ENCODE data around the gene MPEG1. TPM values are rescaled to one million over a fixed set of nuclear protein-coding genes. Genes with fewer than 3 reads are reported as not detected.

Gene MPEG1
- total RNA-seq, 1 donor from 2014 or later: 71.5 TPM

DNA sequence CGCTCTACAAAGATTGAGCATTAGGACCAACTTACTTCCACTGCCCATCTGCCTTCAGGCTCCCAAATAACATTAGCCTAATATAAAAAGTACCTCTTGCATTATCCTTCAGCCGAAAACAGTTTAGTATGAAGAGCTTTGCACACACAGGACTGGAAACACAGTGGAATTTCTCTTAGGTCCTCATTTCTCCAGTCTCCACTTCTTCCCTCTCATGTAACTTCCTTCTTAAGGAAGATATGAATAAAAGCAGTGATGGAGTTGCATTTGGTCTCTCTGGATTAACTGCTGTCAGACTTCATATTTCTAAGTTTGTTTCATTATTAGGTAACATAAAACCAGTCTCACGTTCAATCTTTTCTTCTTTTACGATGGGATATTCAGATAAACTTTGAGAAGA is 5.6 kb upstream of the MPEG1 start:
- no peak for DNase-seq (ENCODE audit: low spot score)

DNA sequence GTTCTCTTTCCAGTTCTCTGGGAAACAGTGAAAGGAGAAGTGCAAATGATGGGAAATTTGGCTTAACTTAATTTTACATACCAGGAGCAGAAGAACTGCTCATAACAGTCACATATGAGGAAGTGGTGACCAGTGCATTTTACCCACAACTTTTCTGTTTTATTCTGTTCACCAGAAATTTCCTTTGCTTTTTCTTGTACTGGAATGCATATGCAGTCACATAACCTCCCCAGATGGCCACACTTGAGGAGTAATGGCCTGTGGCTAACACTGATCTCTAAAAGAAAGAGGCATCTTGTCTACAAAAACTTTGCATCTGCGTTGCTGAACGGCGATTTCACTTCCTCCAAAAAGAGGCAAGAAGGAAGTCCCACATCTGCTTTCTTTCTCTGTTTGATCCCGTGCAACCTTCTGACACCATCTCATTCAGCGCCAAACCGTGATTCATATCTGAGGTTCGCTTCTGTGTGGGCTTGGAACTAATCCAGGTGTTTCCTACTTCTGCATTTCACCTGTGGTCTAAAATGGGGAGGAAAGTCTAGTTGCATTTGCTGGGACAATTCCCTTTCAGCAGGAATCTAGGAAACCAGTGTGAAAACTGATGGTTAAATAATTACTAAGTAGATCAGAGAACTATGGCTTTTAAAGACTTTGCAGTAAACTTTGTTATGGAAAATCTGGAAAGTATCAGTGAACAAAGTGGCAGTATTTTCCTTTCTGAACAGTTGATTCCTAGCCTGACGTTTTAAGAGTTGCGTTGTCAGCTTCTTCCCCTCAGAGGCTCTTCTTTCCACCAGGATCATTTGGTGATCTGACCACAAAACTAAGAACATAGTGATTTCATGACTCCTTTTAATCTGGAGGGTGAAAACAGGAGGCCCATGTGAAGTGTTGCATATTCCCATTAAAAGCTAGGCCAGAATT is 4.2 kb upstream of the MPEG1 start:
- no peak for DNase-seq (ENCODE audit: low spot score)

GRCh38 chr11:59214141-59214893 is 1.6 kb upstream of the MPEG1 start:
- no peak for DNase-seq (ENCODE audit: low spot score)

GRCh38 chr11:59212222-59212621 is 505 bp downstream of the MPEG1 start:
- no peak for DNase-seq (ENCODE audit: low spot score)

DNA sequence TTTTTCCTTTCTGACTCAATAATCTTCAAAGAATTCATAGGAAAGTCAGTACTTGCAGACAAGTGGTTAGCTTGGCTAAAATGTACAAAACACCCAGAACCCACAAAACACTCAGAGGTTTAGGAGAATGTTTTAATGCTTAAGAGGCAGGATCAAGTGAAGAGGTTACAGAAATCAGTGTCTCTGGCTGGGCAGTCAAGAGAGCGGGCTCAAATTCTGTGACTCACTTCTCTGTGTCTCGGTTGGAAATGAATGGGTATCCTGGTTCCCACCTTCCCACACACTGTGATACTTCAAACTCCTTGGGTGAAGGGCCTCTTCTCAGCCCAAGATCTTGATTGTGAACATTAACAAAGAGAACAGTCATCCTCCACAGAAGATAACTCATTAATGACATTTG is 3.8 kb downstream of the MPEG1 start:
- DNase-seq (ENCODE audit: low spot score): no peak

- no peak for DNase-seq (ENCODE audit: low spot score)
These were observed 4.7 kb downstream of the MPEG1 start for GRCh38 chr11:59207988-59208451.

DNA sequence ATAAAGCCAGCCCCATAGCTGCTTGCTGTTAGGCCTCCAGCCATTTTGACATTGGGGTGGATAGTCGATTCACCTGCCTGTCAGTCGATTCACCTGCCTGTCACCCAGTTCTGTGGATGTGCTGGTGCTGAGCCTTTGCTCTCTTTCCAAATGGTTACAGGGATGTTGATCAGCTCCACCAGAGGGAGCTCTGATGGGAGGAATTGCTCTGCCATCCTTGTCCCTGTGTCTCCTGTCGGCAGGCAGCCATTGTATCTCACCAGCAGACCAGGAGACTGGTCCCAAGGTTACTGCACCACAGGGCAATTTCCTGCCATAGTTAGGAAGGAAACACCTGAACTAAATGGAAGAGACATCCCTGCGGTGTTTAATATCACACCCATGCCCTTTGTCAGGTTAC is 6.1 kb downstream of the MPEG1 start:
- DNase-seq (ENCODE audit: low spot score): no peak

DNA sequence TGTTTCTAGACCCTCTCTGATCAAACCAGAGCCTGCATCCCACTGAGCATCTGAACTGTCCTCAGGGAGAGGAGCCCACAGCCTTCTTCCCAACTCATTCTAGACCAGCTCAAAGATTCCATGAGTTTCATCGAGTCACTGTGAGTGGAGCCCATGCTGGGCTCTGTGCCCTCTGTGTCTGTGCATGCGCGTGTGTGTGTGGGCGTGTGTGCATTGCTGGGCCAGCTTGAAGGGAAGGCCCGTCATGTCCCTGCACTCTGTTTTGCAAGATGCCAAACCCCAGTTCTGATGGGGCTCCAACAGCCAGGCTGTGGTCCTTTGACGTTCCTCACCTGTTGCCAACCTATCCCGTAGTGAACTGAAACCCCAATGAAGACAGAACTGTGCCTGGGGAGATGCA is 7.1 kb downstream of the MPEG1 start:
- no peak for DNase-seq (ENCODE audit: low spot score)

DNA sequence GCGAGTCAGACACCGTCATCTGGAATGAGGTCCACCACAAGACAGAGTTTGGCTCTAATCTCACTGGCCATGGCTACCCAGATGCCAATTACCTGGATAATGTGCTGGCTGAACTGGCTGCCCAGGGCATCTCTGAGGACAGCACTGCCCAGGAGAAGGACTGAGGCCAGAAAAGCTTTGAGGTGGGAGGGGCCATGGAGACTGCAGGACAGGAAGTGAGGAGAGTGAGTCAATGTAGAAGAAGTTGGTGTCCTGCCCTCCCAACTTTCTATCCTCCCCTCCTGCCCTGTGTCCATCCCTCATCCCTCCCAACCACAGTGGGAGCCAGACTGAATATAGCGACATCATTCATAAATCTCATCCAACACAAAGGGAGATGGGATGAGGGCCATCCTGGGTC is 8.0 kb downstream of the MPEG1 start:
- no peak for DNase-seq (ENCODE audit: low spot score)

GRCh38 chr11:59201353-59201752 is 11.4 kb downstream of the MPEG1 start:
- no peak for DNase-seq (ENCODE audit: low spot score)

- no peak for DNase-seq (ENCODE audit: low spot score)
These were observed 12.3 kb downstream of the MPEG1 start for GRCh38 chr11:59200423-59200746.

DNA sequence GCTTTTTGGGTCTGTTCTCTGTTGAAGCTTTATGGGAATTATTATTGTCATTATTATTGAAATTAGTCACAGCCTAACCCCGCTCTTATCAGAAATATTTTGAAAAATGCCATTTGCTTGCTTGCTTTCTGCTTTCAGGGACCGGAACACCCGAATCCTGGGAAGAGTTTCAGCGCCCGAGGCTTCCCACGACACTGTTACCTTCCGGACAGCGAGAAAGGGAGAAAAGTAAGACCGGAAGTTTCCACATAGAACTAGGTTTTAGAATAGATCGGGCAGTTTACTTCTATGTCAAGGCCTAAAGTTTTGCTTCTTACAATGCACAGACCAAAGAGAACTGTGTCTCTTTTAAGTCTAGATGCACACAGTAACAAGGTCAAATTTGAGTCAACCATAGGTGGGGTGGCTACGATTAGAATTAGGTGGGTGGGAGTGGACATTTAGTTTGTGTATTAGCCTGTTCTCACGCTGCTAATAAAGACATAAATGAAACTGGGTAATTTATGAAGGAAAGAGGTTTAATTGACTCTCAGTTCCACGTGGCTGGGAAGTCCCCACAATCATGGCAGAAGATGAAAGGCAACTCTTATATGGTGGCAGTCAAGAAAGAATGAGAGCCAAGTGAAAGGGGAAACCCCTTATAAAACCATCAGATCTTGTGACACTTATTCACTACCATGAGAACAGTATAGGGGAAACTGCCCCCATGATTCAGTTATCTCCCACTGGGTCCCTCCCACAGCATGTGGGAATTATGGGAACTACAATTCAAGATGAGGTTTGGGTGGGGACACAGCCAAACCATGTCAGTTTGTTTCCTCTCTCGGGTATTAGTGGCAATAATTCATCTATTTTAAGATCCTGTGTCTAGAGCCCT is 12.9 kb downstream of the MPEG1 start:
- no peak for DNase-seq (ENCODE audit: low spot score)

- no peak for DNase-seq (ENCODE audit: low spot score)
These were observed 14.0 kb downstream of the MPEG1 start for GRCh38 chr11:59198726-59199125.

GRCh38 chr11:59197991-59198390 is 14.7 kb downstream of the MPEG1 start:
- no peak for DNase-seq (ENCODE audit: low spot score)

- DNase-seq (ENCODE audit: low spot score): no peak
These were observed 15.9 kb downstream of the MPEG1 start for GRCh38 chr11:59196777-59197176.

DNA sequence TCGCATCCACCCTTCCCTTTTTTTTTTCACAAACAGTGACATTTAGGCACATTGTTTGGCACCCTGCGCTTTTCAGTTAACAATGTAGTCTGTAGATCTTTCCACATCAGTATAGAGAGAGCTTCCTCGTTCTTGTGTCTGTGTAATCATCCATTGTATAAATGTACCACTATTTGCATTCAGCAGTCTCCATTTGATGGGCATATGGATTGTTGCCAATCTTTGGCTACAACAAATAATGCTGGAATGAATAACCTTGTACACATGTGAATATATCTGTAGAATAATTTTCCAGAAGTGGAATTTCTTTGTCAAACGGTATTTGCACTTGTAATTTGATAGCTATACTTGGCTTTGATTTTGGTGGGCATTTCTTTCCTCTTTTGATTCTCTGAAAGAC is 17.1 kb downstream of the MPEG1 start:
- no peak for DNase-seq (ENCODE audit: low spot score)

DNA sequence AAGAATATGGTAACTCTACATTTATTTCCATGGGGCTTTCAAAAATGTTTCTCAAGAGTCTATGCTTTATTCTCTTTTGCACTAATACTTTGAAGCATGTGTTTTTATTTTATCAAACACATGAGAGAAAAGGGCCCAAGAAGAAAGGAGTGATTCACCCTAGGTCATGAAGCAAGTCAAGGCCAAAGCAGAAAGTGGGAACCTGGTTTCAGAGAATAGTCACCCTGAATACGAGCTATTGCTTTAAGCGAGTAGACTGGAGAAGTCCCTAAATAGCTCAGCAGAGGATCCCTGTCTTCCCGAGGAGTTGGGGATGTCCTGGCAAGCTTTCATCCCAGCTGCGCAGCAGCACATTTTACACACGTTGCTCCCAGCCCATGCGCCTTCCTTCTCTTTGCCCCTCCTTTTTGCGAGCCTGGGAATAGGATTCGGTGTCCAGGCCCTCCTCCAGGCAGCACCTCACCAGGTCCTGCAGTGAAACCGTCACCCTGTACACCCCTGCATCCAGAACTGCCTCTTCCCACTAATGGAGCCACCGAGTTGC is 19.1 kb downstream of the MPEG1 start:
- no peak for DNase-seq (ENCODE audit: low spot score)

DNA sequence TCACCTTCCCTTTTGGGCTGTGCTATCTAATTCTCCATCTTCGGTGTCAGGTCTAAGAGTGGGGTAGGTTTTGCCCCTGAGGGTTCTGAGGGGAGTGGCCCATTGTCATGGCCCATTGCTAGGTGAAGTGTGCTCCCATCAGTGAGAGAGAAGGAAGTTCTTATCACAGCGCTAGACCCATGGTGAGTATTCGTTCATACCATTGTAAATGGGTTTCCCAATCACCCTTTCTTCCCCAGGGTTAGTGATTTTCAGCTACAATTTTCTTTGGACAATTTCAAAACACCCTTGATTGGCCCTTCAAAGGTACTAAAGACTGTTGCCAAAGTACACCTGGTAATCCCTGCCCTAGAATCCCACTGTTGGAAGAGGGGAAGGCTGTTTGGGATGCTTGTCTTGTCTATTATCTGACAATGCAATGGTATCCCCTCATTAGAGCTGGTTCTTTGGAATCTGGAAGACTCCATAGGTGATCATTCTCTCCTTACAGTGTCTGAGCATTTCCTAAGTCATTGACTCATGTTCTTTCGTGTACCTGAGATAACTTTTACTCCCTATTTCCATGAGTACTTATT is 20.2 kb downstream of the MPEG1 start:
- no peak for DNase-seq (ENCODE audit: low spot score)

DNA sequence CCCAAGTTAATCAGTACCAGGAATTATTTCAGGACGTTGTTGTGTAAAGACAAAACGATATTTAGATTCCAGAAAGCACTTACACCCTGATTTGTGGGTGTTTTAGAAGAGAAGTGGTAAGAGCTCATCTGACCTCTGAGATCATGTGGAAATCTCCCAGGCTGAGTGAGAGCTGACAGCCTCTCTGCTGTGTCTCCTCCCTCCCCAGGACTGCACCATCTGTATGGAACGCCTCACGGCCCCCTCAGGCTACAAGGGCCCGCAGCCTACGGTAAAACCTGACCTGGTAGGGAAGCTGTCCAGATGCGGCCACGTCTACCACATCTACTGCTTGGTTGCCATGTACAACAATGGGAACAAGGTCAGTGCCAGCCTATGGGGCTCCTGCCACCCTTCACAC is 20.8 kb downstream of the MPEG1 start:
- DNase-seq (ENCODE audit: low spot score): no peak

GRCh38 chr11:59191095-59191494 is 21.6 kb downstream of the MPEG1 start:
- DNase-seq (ENCODE audit: low spot score): no peak

- DNase-seq (ENCODE audit: low spot score): no peak
These were observed 22.7 kb downstream of the MPEG1 start for GRCh38 chr11:59189986-59190385.

Data from mesenteric fat pad (tissue), 1 donor.